H1 (cell line): ENCODE data around the gene ANKRD60. TPM values are rescaled to one million over a fixed set of nuclear protein-coding genes. Genes with fewer than 3 reads are reported as not detected.

Experiments
- CTCF ChIA-PET: fragments of 300-600 bp; sonication (Branson Sonifier 250); formaldehyde crosslinking; loops from one replicate; lab custom pipeline; 2021; ENCODE audit not compliant: partially characterized antibody; lab: Charles Lee
- POLR2A ChIA-PET: fragments of 300-600 bp; sonication (Branson Sonifier 250); formaldehyde crosslinking; loops from one replicate; lab custom pipeline; 2021; ENCODE audit warnings: inconsistent platforms; ENCODE audit not compliant: partially characterized antibody; lab: Charles Lee
- DNase-seq, 2 experiments: peaks; one replicate each; pipeline versions ENCODE4 v3.0.0 to v3.0.0-alpha.2; 2010 to 2022; ENCODE audit warnings: low spot score in 2 of 2, low read depth in 1 of 2, mixed read lengths in 1 of 2
- FAIRE-seq: peaks from 2 replicates; lab custom pipeline; 2011; peaks lifted over from hg19 to GRCh38; lab: Jason Lieb, UNC
- H2AFZ ChIP-seq: 2 replicates; pipeline ENCODE4 v1.8.1; 2012; ENCODE audit warnings: low read length, inconsistent platforms
- H2AK5ac ChIP-seq: 2 replicates; pipeline ENCODE4 v1.6.1; 2013; ENCODE audit warnings: low read depth, low read length
- H2BK120ac ChIP-seq: replicated peaks from 2 replicates; pipeline ENCODE3; 2013; ENCODE audit warnings: low read depth, low read length, inconsistent platforms
- H2BK12ac ChIP-seq: 2 replicates; pipeline ENCODE4 v1.6.1; 2013; ENCODE audit warnings: low read depth, low read length
- H2BK15ac ChIP-seq: 2 replicates; pipeline ENCODE4 v1.6.1; 2013; ENCODE audit warnings: low read length
- H2BK20ac ChIP-seq: 2 replicates; pipeline ENCODE4 v1.6.1; 2013; ENCODE audit warnings: low read length
- H2BK5ac ChIP-seq: 2 replicates; pipeline ENCODE4 v1.6.1; 2013; ENCODE audit warnings: low read depth, low read length
- H3K14ac ChIP-seq: 2 replicates; pipeline ENCODE4 v1.6.1; 2013; ENCODE audit warnings: inconsistent platforms; ENCODE audit not compliant: insufficient read length
- H3K18ac ChIP-seq: 2 replicates; pipeline ENCODE4 v1.6.1; 2013; ENCODE audit warnings: low read length; ENCODE audit errors: extremely low read depth
- H3K23ac ChIP-seq: 2 replicates; pipeline ENCODE4 v1.6.1; 2013; ENCODE audit warnings: inconsistent platforms; ENCODE audit not compliant: insufficient read length
- H3K23me2 ChIP-seq: 2 replicates; pipeline ENCODE4 v1.6.1; 2013; ENCODE audit warnings: low read depth, low read length
- H3K27ac ChIP-seq: 2 replicates; pipeline ENCODE4 v1.6.1; 2011; ENCODE audit warnings: low read depth, low read length, inconsistent platforms
- H3K27me3 ChIP-seq, 4 experiments: replicated peaks in 1 of 4; 1 replicate in 1 of 4; 2 replicates in 3 of 4; pipeline versions ENCODE4 v1.6.1 to v1.8.1; 2011 to 2013; ENCODE audit warnings: low read length in 3 of 4, mild to moderate bottlenecking in 3 of 4, inconsistent platforms in 2 of 4, mixed read lengths in 2 of 4, moderate library complexity in 1 of 4; ENCODE audit not compliant: control insufficient read depth in 3 of 4, insufficient read depth in 3 of 4; ENCODE audit errors: extremely low read depth in 1 of 4
- H3K36me3 ChIP-seq, 4 experiments: 2 replicates each; pipeline versions ENCODE4 v1.6.1 to v1.8.1; 2011 to 2013; ENCODE audit warnings: mild to moderate bottlenecking in 4 of 4, low read length in 3 of 4, moderate library complexity in 2 of 4, control low read depth in 1 of 4, inconsistent platforms in 1 of 4; ENCODE audit not compliant: insufficient read depth in 4 of 4, control insufficient read depth in 2 of 4
- H3K4ac ChIP-seq: replicated peaks from 2 replicates; pipeline ENCODE3; 2013; ENCODE audit warnings: low read length, low read depth, mixed read lengths, inconsistent platforms; ENCODE audit not compliant: insufficient read length
- H3K4me1 ChIP-seq, 4 experiments: replicated peaks in 1 of 4; 1 replicate in 1 of 4; 2 replicates in 3 of 4; pipeline versions ENCODE4 v1.6.1 to v1.8.1; 2011 to 2013; ENCODE audit warnings: low read length in 3 of 4, inconsistent platforms in 2 of 4, mixed read lengths in 1 of 4; ENCODE audit not compliant: insufficient read depth in 4 of 4, control insufficient read depth in 3 of 4
- H3K4me2 ChIP-seq, 2 experiments: 2 replicates each; pipeline versions ENCODE4 v1.6.1 to v1.8.1; 2011 to 2013; ENCODE audit warnings: low read depth in 2 of 2, low read length in 2 of 2, control low read depth in 1 of 2, inconsistent platforms in 1 of 2, mild to moderate bottlenecking in 1 of 2; ENCODE audit not compliant: insufficient read depth in 1 of 2
- H3K4me3 ChIP-seq, 4 experiments: fragments of 200-600, 300-600 bp in 1 of 4; sonication (generic), shearing (Covaris generic), sonication (Bioruptor Twin) in 1 of 4; 2 replicates each; pipeline versions ENCODE4 v1.5.1 to v1.8.1; 2011 to 2016; ENCODE audit warnings: low read length in 4 of 4, low read depth in 3 of 4, control low read depth in 2 of 4, inconsistent platforms in 2 of 4, mild to moderate bottlenecking in 2 of 4, mixed read lengths in 1 of 4, moderate library complexity in 1 of 4; ENCODE audit not compliant: insufficient read depth in 2 of 4; ENCODE audit errors: extremely low read depth in 1 of 4
- H3K56ac ChIP-seq: replicated peaks from 2 replicates; pipeline ENCODE3; 2013; ENCODE audit warnings: low read depth, mild to moderate bottlenecking, mixed read lengths, low read length, inconsistent platforms; ENCODE audit not compliant: insufficient read length
- H3K79me1 ChIP-seq: 2 replicates; pipeline ENCODE4 v1.6.1; 2013; ENCODE audit warnings: low read depth, low read length, control low read depth
- H3K79me2 ChIP-seq, 2 experiments: 2 replicates each; pipeline versions ENCODE4 v1.6.1 to v1.8.1; 2012 to 2013; ENCODE audit warnings: low read length in 2 of 2, mild to moderate bottlenecking in 2 of 2, inconsistent platforms in 1 of 2; ENCODE audit not compliant: insufficient read depth in 2 of 2, control insufficient read depth in 1 of 2
- H3K9ac ChIP-seq, 4 experiments: replicated peaks in 1 of 4; 1 replicate in 1 of 4; 2 replicates in 3 of 4; pipeline versions ENCODE4 v1.6.1 to v1.8.1; 2011 to 2013; ENCODE audit warnings: low read depth in 3 of 4, low read length in 3 of 4, control low read depth in 2 of 4, mild to moderate bottlenecking in 2 of 4, moderate library complexity in 2 of 4, inconsistent platforms in 1 of 4; ENCODE audit errors: extremely low read depth in 1 of 4
- H3K9me3 ChIP-seq, 2 experiments: 2 replicates each; pipeline versions ENCODE4 v1.6.1 to v1.8.1; 2012 to 2013; ENCODE audit warnings: mild to moderate bottlenecking in 2 of 2, moderate library complexity in 2 of 2, control low read depth in 1 of 2, inconsistent platforms in 1 of 2, low read depth in 1 of 2, low read length in 1 of 2, mixed read lengths in 1 of 2; ENCODE audit not compliant: insufficient read depth in 2 of 2
- H4K20me1 ChIP-seq, 2 experiments: replicated peaks in 1 of 2; 2 replicates each; pipeline versions ENCODE3 to v1.8.1; 2011 to 2013; ENCODE audit warnings: inconsistent platforms in 2 of 2, low read length in 2 of 2, mild to moderate bottlenecking in 1 of 2; ENCODE audit not compliant: insufficient read depth in 2 of 2, control insufficient read depth in 1 of 2
- H4K5ac ChIP-seq: 2 replicates; pipeline ENCODE4 v1.6.1; 2013; ENCODE audit warnings: low read length, low read depth, mixed read lengths, inconsistent platforms; ENCODE audit not compliant: insufficient read length
- H4K8ac ChIP-seq: 2 replicates; pipeline ENCODE4 v1.8.0; 2013; ENCODE audit warnings: mild to moderate bottlenecking, moderate library complexity, low read length, inconsistent platforms; ENCODE audit not compliant: insufficient read depth; ENCODE audit errors: extremely low read depth
- H4K91ac ChIP-seq: replicated peaks from 2 replicates; pipeline ENCODE3; 2013; ENCODE audit warnings: low read length, mixed read lengths, inconsistent platforms; ENCODE audit not compliant: insufficient read length
- ATF2 ChIP-seq: IDR thresholded peaks from 2 replicates; pipeline ENCODE4 v1.6.1; 2012; ENCODE audit warnings: low read length, inconsistent platforms
- BRCA1 ChIP-seq: IDR thresholded peaks from 2 replicates; pipeline ENCODE4 v1.6.1; 2012; ENCODE audit warnings: low read depth, low read length, improper control_type of control experiment
- CTBP2 ChIP-seq: IDR thresholded peaks from 2 replicates; pipeline ENCODE4 v1.7.0; 2011; ENCODE audit warnings: borderline replicate concordance, mild to moderate bottlenecking, moderate library complexity, mixed read lengths, low read length; ENCODE audit not compliant: insufficient read depth, insufficient read length
- CTCF ChIP-seq, 3 experiments: IDR thresholded peaks; 1 replicate in 2 of 3; 2 replicates in 1 of 3; pipeline versions ENCODE4 v1.5.1 to v1.6.1; 2011; ENCODE audit warnings: low read length in 3 of 3, mild to moderate bottlenecking in 3 of 3, inconsistent platforms in 2 of 3, low read depth in 1 of 3, moderate library complexity in 1 of 3; ENCODE audit not compliant: insufficient read depth in 1 of 3; ENCODE audit errors: control extremely low read depth in 1 of 3
- EGR1 ChIP-seq: IDR thresholded peaks from 2 replicates; pipeline ENCODE4 v1.6.1; 2011; ENCODE audit warnings: low read depth, low read length, borderline replicate concordance
- RAD21 ChIP-seq, 2 experiments: IDR thresholded peaks in 1 of 2; conservative IDR thresholded peaks in 1 of 2; 2 replicates each; pipeline ENCODE4 v1.6.1; 2011; ENCODE audit warnings: low read depth in 2 of 2, low read length in 2 of 2, improper control_type of control experiment in 1 of 2, inconsistent platforms in 1 of 2, mild to moderate bottlenecking in 1 of 2, moderate library complexity in 1 of 2
- SP2 ChIP-seq: IDR thresholded peaks from 2 replicates; pipeline ENCODE4 v1.6.1; 2012; ENCODE audit warnings: mild to moderate bottlenecking, low read length, inconsistent platforms
- WGBS, 2 experiments: shearing (Covaris generic) in 1 of 2; methylation state at CpG; one replicate each; pipeline versions ENCODE4 v1.1.6 to v1.1.7; 2013 to 2015; ENCODE audit warnings: low lambda C conversion rate in 2 of 2, mixed read lengths in 2 of 2, inconsistent platforms in 1 of 2, low coverage in 1 of 2, missing lambda C conversion rate in 1 of 2; ENCODE audit not compliant: insufficient replicate concordance in 2 of 2, insufficient coverage in 1 of 2, insufficient read length in 1 of 2; ENCODE audit errors: extremely low coverage in 1 of 2, missing lambda C conversion rate in 1 of 2; 5-methylcytosine and 5-hydroxymethylcytosine counted together
- polyA plus RNA-seq, 7 experiments: library from polyadenylated mRNA; depleted of rRNA in 3 of 7; stranded (reverse) in 5 of 7; unstranded in 2 of 7; fragments of >200 nt in 5 of 7; fragments of 200-250 nt in 2 of 7; gene quantifications; 1 replicate in 5 of 7; 2 replicates in 1 of 7; 4 replicates in 1 of 7; pipeline versions ENCODE4 v1.2.1 to v1.2.3, GENCODE V29; 2011 to 2013; ENCODE audit warnings: missing spikeins in 2 of 7, mixed read lengths in 2 of 7
- total RNA-seq: library from RNA; stranded (reverse); fragmentation: NEBNext Ultra II Directional; extraction: Animal tissue kit (Norgen Biotek cat#: 25700); gene quantifications from 2 replicates; pipeline ENCODE4 v1.2.1, GENCODE V29; 2021

Gene ANKRD60
- total and polyA plus RNA-seq, 2 of the 8 experiments (the other 6 are each of a cell fraction or from before 2014, with no cell fraction given) = not detected

DNA sequence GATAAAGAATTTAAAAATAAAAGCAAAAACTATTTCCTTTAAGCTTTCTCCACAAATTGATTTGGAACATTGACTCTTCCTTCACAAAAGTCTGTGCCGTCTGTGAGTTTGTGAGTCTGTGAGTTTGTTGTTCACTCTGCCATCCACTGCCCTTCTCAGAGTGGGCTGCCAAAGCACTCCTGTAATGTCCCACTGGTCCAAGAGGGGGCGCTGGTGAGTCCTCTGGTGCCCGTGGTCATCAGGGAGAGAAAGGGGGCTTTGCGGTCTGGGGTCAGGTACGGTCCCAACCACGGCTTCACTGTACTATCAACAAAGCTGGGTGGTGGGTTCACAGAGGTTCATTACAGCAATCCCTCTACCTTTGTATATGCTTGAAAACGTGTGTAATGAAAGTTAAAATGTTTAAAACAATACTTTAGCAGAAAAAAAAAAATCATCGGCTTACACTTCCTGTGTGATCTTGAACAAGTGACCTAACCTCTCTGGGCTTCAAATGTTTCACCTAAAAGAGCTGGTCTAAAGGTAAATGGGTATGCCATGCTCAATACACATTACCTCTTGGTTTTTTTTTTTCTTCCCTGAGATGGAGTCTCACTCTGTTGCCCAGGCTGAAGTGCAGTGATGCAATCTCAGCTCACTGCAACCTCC lies 5.6 kb upstream of the ANKRD60 start:
- H3K4me1 ChIP-seq = peaks cover 0 to 1% (median 0%) of the 10 kb centered on the region in 4 experiments; a peak in 2 of 7 replicates
- DNase-seq (peak in 1 of 2 experiments; percentile 97), FAIRE-seq (peak; percentile 42)
- no peak overlapping the region for H3K27ac ChIP-seq
- no peak overlapping the region for H2BK20ac ChIP-seq
- H2BK5ac ChIP-seq = no peak overlapping the region
- H3K4me2 ChIP-seq = no peak overlapping the region
- WGBS, 2 experiments = 48% methylated on average over 8 of the region's 8 CpGs; no CpG with 5 or more reads in 1 of the 2 experiments
- no peaks in the 10 kb centered on the region for H3K9me3 ChIP-seq
- no peaks in the 10 kb centered on the region for H3K79me1 ChIP-seq
- no peak overlapping the region for H2AK5ac ChIP-seq
- H3K14ac ChIP-seq = no peak overlapping the region
- peaks cover 0 to 4% (median 0%) of the 10 kb centered on the region in 4 experiments; a peak in 1 of 8 replicates for H3K36me3 ChIP-seq
- H4K5ac ChIP-seq = no peak overlapping the region
- H2BK120ac ChIP-seq = no peak overlapping the region
- no peak overlapping the region for H3K4me3 ChIP-seq
- no peak overlapping the region for H3K18ac ChIP-seq
- CTCF ChIA-PET = interaction anchor here (0.6 to 5.6 kb wide), 45 partner anchors 9 to 1294 kb away, joined by 3 to 53 read pairs (median 4); no protein-coding TSS in a partner anchor
- no peak overlapping the region for H4K91ac ChIP-seq
- no peak overlapping the region for H3K9ac ChIP-seq
- no peak overlapping the region; the same call in 1 of the 2 replicates for H2BK15ac ChIP-seq
- no peak overlapping the region for H3K23ac ChIP-seq
- H2AFZ ChIP-seq = no peak overlapping the region
- H2BK12ac ChIP-seq = no peak overlapping the region
- no peaks in the 10 kb centered on the region for H3K79me2 ChIP-seq
- H3K56ac ChIP-seq = no peak overlapping the region
- H4K8ac ChIP-seq = no peak overlapping the region
- POLR2A ChIA-PET = no interaction called here
- H3K27me3 ChIP-seq = no peaks in the 10 kb centered on the region; a peak in 1 of 7 replicates
- H4K20me1 ChIP-seq = peaks cover 0 to 3% of the 10 kb centered on the region in 2 experiments
- peaks cover 6% of the 10 kb centered on the region; the same call in 1 of the 2 replicates for H3K23me2 ChIP-seq
- H3K4ac ChIP-seq = no peak overlapping the region
- peak; percentile 53 to 66 for TF ChIP-seq RAD21 (IDR thresholded peaks at IDR 0.05 in 1 of 2, conservative IDR thresholded peaks at IDR 0.05 in 1 of 2; ENCODE audit: low read depth in 2 of 2, low read length in 2 of 2)
- TF ChIP-seq BRCA1 = no peak
- TF ChIP-seq CTBP2 = no peak
- no peak for TF ChIP-seq EGR1
- no peak for TF ChIP-seq SP2
- no peak for TF ChIP-seq ATF2
- TF ChIP-seq CTCF (IDR thresholded peaks at IDR 0.05; ENCODE audit: control extremely low read depth in 1 of 3, insufficient read depth in 1 of 3, low read depth in 1 of 3, low read length in 3 of 3) = peak; percentile 80 to 94 (median 91)
